K562 (cell line): ENCODE measurements around the gene LAMB4. TPM values are rescaled to one million over a fixed set of nuclear protein-coding genes. Genes with fewer than 3 reads are reported as not detected.

Experiments
- ATAC-seq: fragments of 200-7000 bp; cut with Tn5 transposase; 3 replicates; pipeline ENCODE4 v1.9.1; 2020; ENCODE audit warnings: moderate library complexity
- BruUV-seq: library from RNA; stranded (reverse); fragments of 400-500 nt; replicated peaks from 2 replicates; lab custom pipeline; 2021; lab: Mats Ljungman, UMichigan
- CTCF ChIA-PET: fragments of 300-600 bp; formaldehyde crosslinking; extraction: SDS; loops from one replicate; lab custom pipeline; 2021; ENCODE audit warnings: low intra/inter-chr PET ratio; lab: Yijun Ruan, JAX
- POLR2A ChIA-PET: fragments of 300-600, 350-650 bp; sonication (Branson Sonifier 250); formaldehyde crosslinking; extraction: SDS; loops from one replicate; lab custom pipeline; 2021; ENCODE audit warnings: antibody characterized with exemption, inconsistent platforms; lab: Yijun Ruan, JAX
- DNase-seq, 4 experiments: peaks; one replicate each; pipeline versions ENCODE4 v3.0.0 to v3.0.0-alpha.2; 2011 to 2018; ENCODE audit warnings: low spot score in 3 of 4, mixed read lengths in 3 of 4; ENCODE audit errors: extremely low read depth in 1 of 4
- FAIRE-seq: peaks from 2 replicates; lab custom pipeline; 2011; peaks lifted over from hg19 to GRCh38; lab: Jason Lieb, UNC
- H2AFZ ChIP-seq: 2 replicates; pipeline ENCODE4 v1.6.0; 2011; ENCODE audit warnings: low read depth, low read length, control low read depth, inconsistent platforms
- H3K27ac ChIP-seq: fragments of 200-600 bp; 3 replicates; pipeline ENCODE4 v1.8.0; 2011; ENCODE audit warnings: low read depth, mild to moderate bottlenecking, control low read depth, inconsistent platforms, low read length, moderate library complexity, mixed read lengths; ENCODE audit errors: extremely low read depth
- H3K27me3 ChIP-seq, 2 experiments: fragments of 300-600 bp in 1 of 2; 2 replicates in 1 of 2; 3 replicates in 1 of 2; pipeline versions ENCODE4 v1.6.0 to v1.8.0; 2011; ENCODE audit warnings: inconsistent platforms in 2 of 2, low read length in 2 of 2, mild to moderate bottlenecking in 1 of 2, mixed read lengths in 1 of 2, moderate library complexity in 1 of 2; ENCODE audit not compliant: control insufficient read depth in 2 of 2, insufficient read depth in 2 of 2
- H3K36me3 ChIP-seq: fragments of 300-600 bp; 3 replicates; pipeline ENCODE4 v1.8.0; 2011; ENCODE audit warnings: mild to moderate bottlenecking, low read length, inconsistent platforms; ENCODE audit not compliant: control insufficient read depth, insufficient read depth
- H3K4me1 ChIP-seq, 2 experiments: fragments of 200-600 bp in 1 of 2; replicated peaks in 1 of 2; 2 replicates in 1 of 2; 3 replicates in 1 of 2; pipeline versions ENCODE4 v1.5.1 to v1.8.0; 2011; ENCODE audit warnings: inconsistent platforms in 2 of 2, low read length in 2 of 2, mild to moderate bottlenecking in 1 of 2, mixed read lengths in 1 of 2, moderate library complexity in 1 of 2; ENCODE audit not compliant: control insufficient read depth in 2 of 2, insufficient read depth in 2 of 2
- H3K4me2 ChIP-seq: 2 replicates; pipeline ENCODE4 v1.6.1; 2011; ENCODE audit warnings: low read length, control low read depth, inconsistent platforms, mixed read lengths; ENCODE audit not compliant: insufficient read depth
- H3K4me3 ChIP-seq: fragments of 200-600 bp; sonication (generic), shearing (Covaris generic); 2 replicates; pipeline ENCODE4 v1.5.1; 2016; ENCODE audit warnings: control low read depth, inconsistent platforms
- H3K79me2 ChIP-seq: fragments of 200-600 bp; 3 replicates; pipeline ENCODE4 v1.8.0; 2011; ENCODE audit warnings: low read length, inconsistent platforms; ENCODE audit not compliant: control insufficient read depth, insufficient read depth
- H3K9ac ChIP-seq, 2 experiments: 2 replicates each; pipeline versions ENCODE4 v1.6.0 to v1.6.1; 2011; ENCODE audit warnings: low read depth in 2 of 2, low read length in 2 of 2, control low read depth in 1 of 2, inconsistent platforms in 1 of 2, mild to moderate bottlenecking in 1 of 2, mixed read lengths in 1 of 2; ENCODE audit not compliant: insufficient read depth in 1 of 2
- H3K9me1 ChIP-seq: one replicate; pipeline ENCODE4 v1.6.0; 2011; ENCODE audit warnings: inconsistent platforms, mild to moderate bottlenecking, low read length, moderate library complexity; ENCODE audit not compliant: control insufficient read depth, insufficient read depth
- H3K9me3 ChIP-seq: replicated peaks from 2 replicates; pipeline ENCODE4 v1.5.1; 2011; ENCODE audit warnings: low read depth, low read length, inconsistent platforms; ENCODE audit not compliant: control insufficient read depth, insufficient read depth
- H4K20me1 ChIP-seq: replicated peaks from 2 replicates; pipeline ENCODE4 v1.6.1; 2011; ENCODE audit warnings: low read length, inconsistent platforms, mixed read lengths; ENCODE audit not compliant: control insufficient read depth, insufficient read depth
- BMI1 ChIP-seq: fragments of 150-350 bp; IDR thresholded peaks from 2 replicates; pipeline ENCODE4 v1.6.1; 2014; ENCODE audit warnings: low read length
- CTBP1 ChIP-seq: fragments of 450-650 bp; IDR thresholded peaks from 2 replicates; pipeline ENCODE4 v1.6.1; 2016; ENCODE audit warnings: borderline replicate concordance
- DACH1 ChIP-seq: fragments of 450-650 bp; IDR thresholded peaks from 2 replicates; pipeline ENCODE4 v1.6.1; 2018; ENCODE audit not compliant: partially characterized antibody
- DMBX1 ChIP-seq: fragments of 250-450 bp; sonication (Bioruptor Pico); IDR thresholded peaks from 2 replicates; pipeline ENCODE4 v1.8.0; 2022; ENCODE audit warnings: inconsistent platforms, mild to moderate bottlenecking, moderate library complexity, borderline replicate concordance
- DPF2 ChIP-seq: fragments of 450-650 bp; IDR thresholded peaks from 2 replicates; pipeline ENCODE4 v1.6.1; 2016
- EP300 ChIP-seq: IDR thresholded peaks from 2 replicates; pipeline ENCODE4 v1.6.1; 2012; ENCODE audit warnings: low read length, improper control_type of control experiment
- ETV5 ChIP-seq: sonication (generic); formaldehyde crosslinking; IDR thresholded peaks from 2 replicates; pipeline ENCODE4 v1.4.0; 2020; ENCODE audit warnings: low read depth, mild to moderate bottlenecking, missing genetic modification reagents
- GATAD2A ChIP-seq: fragments of 450-650 bp; IDR thresholded peaks from 2 replicates; pipeline ENCODE4 v1.6.1; 2017
- KAT7 ChIP-seq: sonication (generic); formaldehyde crosslinking; IDR thresholded peaks from 2 replicates; pipeline ENCODE4 v1.8.0; 2022; ENCODE audit warnings: missing genetic modification reagents, mild to moderate bottlenecking, borderline replicate concordance
- MTA1 ChIP-seq: fragments of 450-650 bp; IDR thresholded peaks from 2 replicates; pipeline ENCODE4 v1.6.1; 2017; ENCODE audit warnings: borderline replicate concordance
- PBX2 ChIP-seq, 2 experiments: IDR thresholded peaks in 1 of 2; conservative IDR thresholded peaks in 1 of 2; 2 replicates each; pipeline ENCODE4 v1.6.1; 2016; ENCODE audit warnings: low read depth in 2 of 2, mild to moderate bottlenecking in 1 of 2, missing compliant biosample characterization in 1 of 2, missing genetic modification characterization in 1 of 2, moderate library complexity in 1 of 2
- PREB ChIP-seq: sonication (generic); formaldehyde crosslinking; IDR thresholded peaks from 2 replicates; pipeline ENCODE4 v1.8.1; 2023; ENCODE audit warnings: mild to moderate bottlenecking, missing genetic modification reagents
- RBBP5 ChIP-seq: fragments of 200-600 bp; sonication (generic); IDR thresholded peaks from 2 replicates; pipeline ENCODE4 v1.6.1; 2012; ENCODE audit warnings: borderline replicate concordance, mild to moderate bottlenecking, low read length, control low read depth, inconsistent platforms; ENCODE audit not compliant: insufficient read depth, poor library complexity, severe bottlenecking
- SMARCA4 ChIP-seq: fragments of 450-650 bp; IDR thresholded peaks from 2 replicates; pipeline ENCODE4 v1.6.1; 2016
- SMARCC2 ChIP-seq: fragments of 450-650 bp; IDR thresholded peaks from 2 replicates; pipeline ENCODE4 v1.6.1; 2017; ENCODE audit warnings: antibody characterized with exemption, moderate library complexity, mild to moderate bottlenecking, low read depth
- STAT5A ChIP-seq: IDR thresholded peaks from 2 replicates; pipeline ENCODE4 v1.6.1; 2012; ENCODE audit warnings: low read length, inconsistent platforms, borderline replicate concordance
- TBP ChIP-seq: optimal IDR thresholded peaks from 2 replicates; pipeline ENCODE3; 2011; ENCODE audit warnings: low read depth, low read length, improper control_type of control experiment
- TCF3 ChIP-seq: sonication (generic); formaldehyde crosslinking; IDR thresholded peaks from 2 replicates; pipeline ENCODE4 v1.4.0; 2020; ENCODE audit warnings: mild to moderate bottlenecking, missing genetic modification reagents
- TEAD2 ChIP-seq: fragments of 450-650 bp; IDR thresholded peaks from 2 replicates; pipeline ENCODE4 v1.6.1; 2016; ENCODE audit warnings: missing genetic modification characterization, control low read depth, missing compliant biosample characterization
- ZNF551 ChIP-seq: fragments of 250-450 bp; sonication (Bioruptor Pico); IDR thresholded peaks from 2 replicates; pipeline ENCODE4 v1.5.0; 2021; ENCODE audit warnings: mild to moderate bottlenecking, moderate library complexity
- WGBS: fragments of 100-300 bp; shearing (Covaris generic); methylation state at CpG from one replicate; pipeline ENCODE4 v1.1.6; 2016; ENCODE audit warnings: low coverage, mixed read lengths; ENCODE audit not compliant: insufficient coverage; ENCODE audit errors: missing lambda C conversion rate; 5-methylcytosine and 5-hydroxymethylcytosine counted together
- in situ Hi-C: fragments of 300-500 bp; cut with MboI; formaldehyde crosslinking; loops from 4 replicates; pipeline ENCODE4 v1.15.0; 2018; ENCODE audit warnings: inconsistent platforms, mixed read lengths
- intact Hi-C: fragments of 100-400 bp; cut with micrococcal nuclease; formaldehyde crosslinking; loops from 2 replicates; pipeline ENCODE4 v1.14.2; 2022
- polyA plus RNA-seq, 8 experiments: library from polyadenylated mRNA; depleted of rRNA in 4 of 8; stranded (reverse) in 5 of 8; unstranded in 3 of 8; fragments of >200 nt; fragmentation: Nextera tagmentation in 2 of 8; fragmentation: Illumina TruSeq in 1 of 8; extraction: Ambion mirVana in 2 of 8; extraction: Trizol in 1 of 8; gene quantifications; 2 replicates each; pipeline versions ENCODE4 v1.2.1 to v1.2.3, GENCODE V29; 2011 to 2014; ENCODE audit warnings: inconsistent platforms in 1 of 8, missing spikeins in 1 of 8
- total RNA-seq, 7 experiments: library from RNA; depleted of rRNA in 6 of 7; stranded (reverse); fragments of >200 nt in 6 of 7; fragmentation: Illumina TruSeq in 2 of 7; extraction: Trizol in 2 of 7; gene quantifications; 2 replicates each; pipeline versions ENCODE4 v1.2.1 to v1.2.3, GENCODE V29; 2011 to 2021; ENCODE audit warnings: low replicate concordance in 1 of 7

LAMB4 gene
- total and polyA plus RNA-seq, 9 of the 15 experiments (the other 6 are each of a cell fraction or from before 2014, with no cell fraction given): 0.06 to 0.13 (median 0.07) TPM; not detected in 6

GRCh38 chr7:108037140-108037539, 93.0 kb downstream of the LAMB4 start:
- no peak overlapping the region for H3K4me3 ChIP-seq
- H3K9ac ChIP-seq: peak overlapping the region in 1 of 2 experiments; percentile 14; a peak in 1 of 4 replicates
- peak; percentile 41 to 62 (median 53) for DNase-seq
- peak; percentile 74 for ATAC-seq
- H3K4me2 ChIP-seq: peak overlapping the region; percentile 12; the same call in 1 of the 2 replicates
- intact Hi-C loops: loop anchor here (5.0 kb wide), 1 partner anchor 60 kb away; no protein-coding TSS in a partner anchor
- no peaks in the 10 kb centered on the region for H3K36me3 ChIP-seq
- H3K4me1 ChIP-seq: peaks cover 6 to 12% of the 10 kb centered on the region in 2 experiments; a peak in 4 of 5 replicates
- BruUV-seq: no TSS peak
- WGBS: 8% methylated on average over 3 of the region's 3 CpGs
- in situ Hi-C loops: no loop called here
- CTCF ChIA-PET: no interaction called here
- H3K27me3 ChIP-seq: no peaks in the 10 kb centered on the region
- no peaks in the 10 kb centered on the region for H4K20me1 ChIP-seq
- POLR2A ChIA-PET: interaction anchor here (1.0 to 2.4 kb wide), 5 partner anchors 8 to 25 kb away, joined by 3 to 6 read pairs (median 4); no protein-coding TSS in a partner anchor
- peak overlapping the region; percentile 65 for H2AFZ ChIP-seq
- no peaks in the 10 kb centered on the region for H3K9me1 ChIP-seq
- H3K79me2 ChIP-seq: no peaks in the 10 kb centered on the region
- no peaks in the 10 kb centered on the region for H3K9me3 ChIP-seq
- H3K27ac ChIP-seq: no peak overlapping the region
- no peak for FAIRE-seq
- TF ChIP-seq MTA1 (0 out of 2 replicates have a peak, but pooled peaks have one; percentile 21), DMBX1 (CRISPR knock-in tag) (no peak), ETV5 (no peak), GATAD2A (no peak), TBP (no peak), SMARCA4 (peak; percentile 84), STAT5A (no peak), CTBP1 (peak; percentile 46; the same call in 1 of the 2 replicates), TCF3 (peak; percentile 90), PREB (CRISPR knock-in tag) (no peak), DACH1 (peak; percentile 31), PBX2 (CRISPR knock-in tag; IDR thresholded peaks at IDR 0.05; ENCODE audit: low read depth) (no peak), PBX2 (tag; conservative IDR thresholded peaks at IDR 0.05; ENCODE audit: low read depth) (peak; percentile 79), TEAD2 (tag) (no peak), SMARCC2 (peak; percentile 59; the same call in 1 of the 2 replicates), DPF2 (peak; percentile 84), RBBP5 (peak; percentile 30), KAT7 (no peak), BMI1 (no peak), ZNF551 (CRISPR knock-in tag) (no peak), EP300 (peak; percentile 67)
